NT2/D1 (cell line): Measurements from ENCODE around the gene SRC.

Source experiments
- DNase-seq: peaks from one replicate; pipeline ENCODE4 v3.0.0-alpha.2; 2011; ENCODE audit warnings: low read depth, low spot score
- H3K27me3 ChIP-seq: 2 replicates; pipeline ENCODE4 v1.6.0; 2011; ENCODE audit warnings: mild to moderate bottlenecking; ENCODE audit not compliant: insufficient read length, insufficient read depth
- H3K36me3 ChIP-seq: 2 replicates; pipeline ENCODE4 v1.6.1; 2011; ENCODE audit warnings: mild to moderate bottlenecking, low read length, mixed read lengths; ENCODE audit not compliant: insufficient read depth, insufficient read length
- H3K4me1 ChIP-seq: 2 replicates; pipeline ENCODE4 v1.5.1; 2011; ENCODE audit not compliant: insufficient read depth, insufficient read length
- H3K4me3 ChIP-seq: 2 replicates; pipeline ENCODE4 v1.5.1; 2011; ENCODE audit warnings: low read depth; ENCODE audit not compliant: insufficient read length
- H3K9ac ChIP-seq: 2 replicates; pipeline ENCODE4 v1.6.0; 2011; ENCODE audit warnings: low read depth; ENCODE audit not compliant: insufficient read length
- H3K9me3 ChIP-seq: 2 replicates; pipeline ENCODE4 v1.5.1; 2011; ENCODE audit warnings: mild to moderate bottlenecking, low read length; ENCODE audit not compliant: insufficient read depth
- SUZ12 ChIP-seq: IDR thresholded peaks from 2 replicates; pipeline ENCODE4 v1.6.1; 2011; ENCODE audit not compliant: insufficient read length, insufficient read depth; ENCODE audit errors: extremely low read depth
- YY1 ChIP-seq: IDR thresholded peaks from 2 replicates; pipeline ENCODE4 v1.6.1; 2011; ENCODE audit not compliant: insufficient read length, insufficient read depth
- ZNF274 ChIP-seq: IDR thresholded peaks from 2 replicates; pipeline ENCODE4 v1.6.1; 2011; ENCODE audit warnings: mild to moderate bottlenecking, low read depth, low read length

Gene SRC

GRCh38 chr20:37390503-37390890 is 44.6 kb downstream of the SRC start:
- H3K36me3 ChIP-seq = peaks cover 63% of the 10 kb centered on the region
- H3K9ac ChIP-seq = peak overlapping the region; percentile 9

GRCh38 chr20:37390891-37391525 is 45.1 kb downstream of the SRC start:
- no peak for DNase-seq
- Histone ChIP-seq H3K27me3 (no peaks in the 10 kb centered on the region), H3K4me1 (peaks cover 43% of the 10 kb centered on the region), H3K4me3 (no peak overlapping the region), H3K9me3 (no peaks in the 10 kb centered on the region), H3K9ac (peak overlapping the region; percentile 51), H3K36me3 (peaks cover 58% of the 10 kb centered on the region)
- TF ChIP-seq ZNF274 (no peak), SUZ12 (no peak), YY1 (no peak)

More at GRCh38 chr20:37390503-37390890, 44.6 kb downstream of the SRC start:
- no peak for DNase-seq
- H3K4me3 ChIP-seq = no peak overlapping the region
- H3K27me3 ChIP-seq = no peaks in the 10 kb centered on the region
- peaks cover 39% of the 10 kb centered on the region for H3K4me1 ChIP-seq
- no peaks in the 10 kb centered on the region for H3K9me3 ChIP-seq
- TF ChIP-seq SUZ12 = no peak
- TF ChIP-seq YY1 = no peak
- TF ChIP-seq ZNF274 = no peak

- Histone ChIP-seq H3K9me3 (no peaks in the 10 kb centered on the region), H3K9ac (peak overlapping the region; percentile 46), H3K27me3 (no peaks in the 10 kb centered on the region), H3K36me3 (peaks cover 48% of the 10 kb centered on the region), H3K4me1 (peaks cover 35% of the 10 kb centered on the region), H3K4me3 (no peak overlapping the region)
- no peak for DNase-seq
- TF ChIP-seq SUZ12 (no peak), YY1 (no peak), ZNF274 (no peak)
Observed at GRCh38 chr20:37392441-37393195, 46.7 kb downstream of the SRC start.

GRCh38 chr20:37393196-37393862 is 47.4 kb downstream of the SRC start:
- no peak for TF ChIP-seq YY1
- TF ChIP-seq ZNF274 = no peak
- TF ChIP-seq SUZ12 = no peak
- no peak for DNase-seq
- H3K36me3 ChIP-seq = peaks cover 51% of the 10 kb centered on the region
- peaks cover 40% of the 10 kb centered on the region for H3K4me1 ChIP-seq
- no peaks in the 10 kb centered on the region for H3K27me3 ChIP-seq
- H3K9ac ChIP-seq = peak overlapping the region; percentile 50
- no peak overlapping the region for H3K4me3 ChIP-seq
- no peaks in the 10 kb centered on the region for H3K9me3 ChIP-seq

- Histone ChIP-seq H3K27me3 (no peaks in the 10 kb centered on the region), H3K4me1 (peaks cover 44% of the 10 kb centered on the region), H3K9me3 (no peaks in the 10 kb centered on the region), H3K4me3 (no peak overlapping the region), H3K9ac (peak overlapping the region; percentile 50), H3K36me3 (peaks cover 55% of the 10 kb centered on the region)
- no peak for TF ChIP-seq ZNF274
- no peak for DNase-seq
Observed at GRCh38 chr20:37393863-37394542, 48.1 kb downstream of the SRC start.

GRCh38 chr20:37394543-37395409 is 48.8 kb downstream of the SRC start:
- Histone ChIP-seq H3K9ac (peak overlapping the region; percentile 81), H3K4me1 (peaks cover 44% of the 10 kb centered on the region), H3K36me3 (peaks cover 53% of the 10 kb centered on the region), H3K9me3 (no peaks in the 10 kb centered on the region), H3K4me3 (no peak overlapping the region), H3K27me3 (no peaks in the 10 kb centered on the region)
- DNase-seq = no peak
- TF ChIP-seq ZNF274 (no peak), SUZ12 (no peak), YY1 (no peak)
